Measurements from ENCODE around the gene RPL32. TPM values are rescaled to one million over a fixed set of nuclear protein-coding genes. Genes with fewer than 3 reads are reported as not detected.

The RPL32 gene
- total and polyA plus RNA-seq, 2 experiments from 2014 or later: 726 to 824 TPM

DNA sequence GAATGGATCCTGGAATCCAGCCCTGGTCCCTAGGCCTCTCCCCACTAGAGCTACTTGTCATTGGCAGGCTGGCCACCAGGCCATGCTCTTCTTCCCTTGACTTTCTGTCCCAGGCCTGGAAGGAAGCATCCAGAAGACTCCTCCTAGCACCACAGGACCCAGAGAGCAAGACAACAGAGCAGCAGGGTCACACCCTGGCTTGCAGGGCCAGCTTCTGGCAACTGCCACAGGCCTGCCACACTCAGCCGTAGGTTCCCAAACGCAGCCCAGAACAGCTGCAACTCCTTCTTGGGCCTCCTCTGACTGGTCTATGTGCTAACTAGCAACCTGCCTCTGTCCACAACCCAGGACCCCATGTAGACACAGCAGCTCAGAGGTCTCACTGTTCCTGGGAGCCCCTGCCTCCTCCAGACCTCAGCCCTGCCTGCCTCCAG is 36.8 kb upstream of the RPL32 start:
- peaks cover 8% of the 10 kb centered on the region for H3K4me1 ChIP-seq (ENCODE audit: low read depth)
- TF ChIP-seq, protein P1, sequence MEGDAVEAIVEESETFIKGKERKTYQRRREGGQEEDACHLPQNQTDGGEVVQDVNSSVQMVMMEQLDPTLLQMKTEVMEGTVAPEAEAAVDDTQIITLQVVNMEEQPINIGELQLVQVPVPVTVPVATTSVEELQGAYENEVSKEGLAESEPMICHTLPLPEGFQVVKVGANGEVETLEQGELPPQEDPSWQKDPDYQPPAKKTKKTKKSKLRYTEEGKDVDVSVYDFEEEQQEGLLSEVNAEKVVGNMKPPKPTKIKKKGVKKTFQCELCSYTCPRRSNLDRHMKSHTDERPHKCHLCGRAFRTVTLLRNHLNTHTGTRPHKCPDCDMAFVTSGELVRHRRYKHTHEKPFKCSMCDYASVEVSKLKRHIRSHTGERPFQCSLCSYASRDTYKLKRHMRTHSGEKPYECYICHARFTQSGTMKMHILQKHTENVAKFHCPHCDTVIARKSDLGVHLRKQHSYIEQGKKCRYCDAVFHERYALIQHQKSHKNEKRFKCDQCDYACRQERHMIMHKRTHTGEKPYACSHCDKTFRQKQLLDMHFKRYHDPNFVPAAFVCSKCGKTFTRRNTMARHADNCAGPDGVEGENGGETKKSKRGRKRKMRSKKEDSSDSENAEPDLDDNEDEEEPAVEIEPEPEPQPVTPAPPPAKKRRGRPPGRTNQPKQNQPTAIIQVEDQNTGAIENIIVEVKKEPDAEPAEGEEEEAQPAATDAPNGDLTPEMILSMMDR (IDR thresholded peaks at IDR 0.05; ENCODE audit: low read depth, low read length): no peak
- H3K36me3 ChIP-seq: no peaks in the 10 kb centered on the region
- DNase-seq (ENCODE audit: low read depth in 1 of 2, low spot score in 1 of 2): no peak
- no peak overlapping the region for H3K27ac ChIP-seq
- H3K4me3 ChIP-seq: no peak overlapping the region
- H3K27me3 ChIP-seq: no peaks in the 10 kb centered on the region
- H3K9me3 ChIP-seq (ENCODE audit: low read depth): no peaks in the 10 kb centered on the region

DNA sequence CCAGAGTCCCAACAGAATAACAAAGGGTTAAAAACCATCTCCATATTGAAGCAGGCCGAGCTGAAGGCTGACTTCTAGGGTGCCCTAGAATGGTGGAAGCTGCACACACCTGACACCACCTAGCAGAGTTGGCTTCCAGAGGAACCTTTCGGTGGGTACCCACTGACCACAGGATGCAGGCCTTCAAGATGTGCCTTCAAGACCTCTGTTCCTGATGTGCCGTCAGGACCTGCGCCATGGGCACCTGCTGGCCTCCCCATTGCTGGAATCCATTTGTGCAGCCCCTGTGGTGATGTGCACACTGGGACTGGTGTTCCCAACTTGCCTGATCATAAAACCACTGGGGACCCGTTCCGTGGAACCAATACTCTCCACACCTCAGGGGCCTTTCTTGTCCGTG is 35.7 kb upstream of the RPL32 start:
- Histone ChIP-seq H3K27me3 (no peaks in the 10 kb centered on the region), H3K4me3 (no peak overlapping the region), H3K9me3 (ENCODE audit: low read depth) (no peaks in the 10 kb centered on the region), H3K27ac (no peak overlapping the region), H3K36me3 (no peaks in the 10 kb centered on the region), H3K4me1 (ENCODE audit: low read depth) (peaks cover 8% of the 10 kb centered on the region)
- TF ChIP-seq, protein P1 (IDR thresholded peaks at IDR 0.05; ENCODE audit: low read depth, low read length): no peak
- no peak for DNase-seq (ENCODE audit: low read depth in 1 of 2, low spot score in 1 of 2)

DNA sequence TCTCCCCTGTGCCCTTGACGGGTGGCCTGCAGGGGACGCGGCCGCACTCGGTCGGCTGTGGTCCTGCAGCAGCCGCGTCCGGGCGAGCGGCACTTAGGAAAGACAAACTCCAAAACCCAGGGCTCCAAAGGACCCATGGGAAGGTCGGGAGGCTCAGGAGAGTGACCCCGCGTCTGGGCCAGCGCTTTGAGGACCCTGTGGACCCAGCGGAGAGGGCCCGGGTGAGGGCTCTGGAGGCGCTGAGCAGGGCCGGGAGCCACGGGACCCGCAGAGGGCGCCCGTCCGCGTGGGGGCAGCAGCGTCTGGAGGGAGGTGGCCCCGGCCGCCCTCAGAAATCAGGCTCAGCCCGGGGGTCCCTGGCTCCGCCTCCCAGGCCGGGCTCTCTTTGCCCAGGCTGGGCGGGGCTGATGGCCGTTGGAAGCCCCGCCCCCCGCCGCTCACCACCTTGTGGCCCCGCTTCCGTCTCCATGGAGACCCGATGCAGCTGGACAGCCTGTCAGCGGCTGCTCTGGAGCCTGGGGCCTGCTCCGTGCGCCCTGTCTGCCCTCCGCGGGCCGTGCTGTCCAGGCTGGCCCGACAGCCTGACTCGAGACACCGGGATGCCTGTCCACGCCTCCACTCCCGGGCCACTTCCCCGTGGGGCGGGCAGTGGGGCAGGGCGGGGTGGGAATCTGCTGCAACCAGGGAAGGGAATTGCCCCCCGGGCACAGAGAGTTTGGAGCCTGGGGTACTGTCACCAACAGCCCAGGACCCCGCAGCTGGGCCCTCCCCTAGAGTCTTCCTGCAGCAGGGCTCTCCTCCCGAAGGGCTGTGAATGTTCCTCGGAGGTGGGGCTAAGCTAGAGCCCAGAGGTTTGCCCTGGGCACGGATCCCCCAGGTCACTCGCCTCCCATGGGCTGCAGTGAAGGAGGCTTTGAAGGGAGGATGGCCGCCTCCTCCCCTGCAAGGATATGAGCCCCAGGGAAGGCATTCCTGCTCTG is 34.8 kb upstream of the RPL32 start:
- Histone ChIP-seq H3K4me3 (no peak overlapping the region), H3K4me1 (ENCODE audit: low read depth) (peaks cover 8% of the 10 kb centered on the region), H3K27ac (no peak overlapping the region), H3K9me3 (ENCODE audit: low read depth) (no peaks in the 10 kb centered on the region), H3K36me3 (no peaks in the 10 kb centered on the region), H3K27me3 (peaks cover 3% of the 10 kb centered on the region)
- peak; percentile 54 to 95 for DNase-seq (ENCODE audit: low read depth in 1 of 2, low spot score in 1 of 2)
- TF ChIP-seq, protein P1 (IDR thresholded peaks at IDR 0.05; ENCODE audit: low read depth, low read length): peak; percentile 37

DNA sequence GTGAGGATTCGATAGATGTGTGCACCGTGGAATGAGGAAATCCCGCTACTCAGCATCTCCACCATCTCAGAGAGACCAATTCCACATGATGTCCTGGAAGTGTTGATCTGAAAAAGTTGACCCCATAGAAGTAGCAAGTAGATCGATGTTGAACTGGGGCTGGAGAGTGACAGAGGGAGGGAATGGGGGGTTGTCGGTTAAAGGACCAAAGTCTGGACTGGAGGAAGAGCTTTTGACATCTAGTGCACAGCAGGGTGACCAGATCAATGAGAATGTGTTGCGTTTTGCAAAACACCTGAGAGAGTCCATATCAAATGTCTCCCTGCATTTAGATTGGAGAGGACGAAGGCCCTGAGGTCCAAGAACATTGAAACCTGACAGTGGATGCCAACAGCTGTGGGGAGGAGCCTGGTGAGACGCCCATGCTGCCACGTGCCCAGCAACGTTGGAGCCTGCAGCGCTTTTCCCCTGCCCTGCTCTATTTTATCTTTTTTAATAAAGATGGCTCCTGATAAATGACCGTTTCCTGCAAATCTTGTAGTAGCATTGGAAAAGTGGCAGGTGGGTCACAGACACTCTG is 30.1 kb upstream of the RPL32 start:
- Histone ChIP-seq H3K27me3 (peaks cover 9% of the 10 kb centered on the region), H3K4me1 (ENCODE audit: low read depth) (peaks cover 5% of the 10 kb centered on the region), H3K27ac (no peak overlapping the region), H3K9me3 (ENCODE audit: low read depth) (no peaks in the 10 kb centered on the region), H3K36me3 (no peaks in the 10 kb centered on the region), H3K4me3 (no peak overlapping the region)
- TF ChIP-seq, protein P1 (IDR thresholded peaks at IDR 0.05; ENCODE audit: low read depth, low read length): no peak
- DNase-seq (ENCODE audit: low read depth in 1 of 2, low spot score in 1 of 2): no peak

DNA sequence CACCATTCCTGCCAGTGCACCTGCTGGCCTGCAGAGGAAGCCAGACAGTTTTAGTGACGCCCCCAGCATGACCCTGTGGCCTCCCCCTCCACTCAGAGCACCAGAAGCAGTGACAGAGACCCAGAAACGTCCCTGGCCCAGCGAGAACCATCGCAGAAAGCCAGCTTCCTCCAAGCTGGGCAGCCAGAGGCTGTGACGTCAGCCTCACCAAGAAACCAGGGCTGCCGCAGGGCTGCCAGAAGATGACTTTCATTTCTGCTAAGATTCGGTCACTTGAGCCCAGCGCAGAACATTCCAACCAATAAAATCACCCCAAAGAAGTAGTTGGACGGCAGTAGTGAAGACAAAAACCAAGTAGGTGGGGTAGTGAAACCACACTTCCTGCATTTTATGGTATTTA is 29.6 kb upstream of the RPL32 start:
- Histone ChIP-seq H3K36me3 (no peaks in the 10 kb centered on the region), H3K4me3 (no peak overlapping the region), H3K9me3 (ENCODE audit: low read depth) (no peaks in the 10 kb centered on the region), H3K27ac (no peak overlapping the region), H3K27me3 (peaks cover 9% of the 10 kb centered on the region), H3K4me1 (ENCODE audit: low read depth) (peaks cover 3% of the 10 kb centered on the region)
- TF ChIP-seq, protein P1 (IDR thresholded peaks at IDR 0.05; ENCODE audit: low read depth, low read length): no peak
- DNase-seq (ENCODE audit: low read depth in 1 of 2, low spot score in 1 of 2): no peak
